Gastrocnemius medialis (tissue), 4 donors: Measurements from ENCODE around the gene TEX19. TPM values are rescaled to one million over a fixed set of nuclear protein-coding genes. Genes with fewer than 3 reads are reported as not detected.

Source experiments
- ATAC-seq, 2 donors: fragments of 150-250 bp; one replicate each; pipeline ENCODE4 v1.9.1; 2016
- DNase-seq, 2 donors: peaks; one replicate each; pipeline ENCODE4 v3.0.0-alpha.2; 2019
- H3K27ac ChIP-seq, 4 donors: fragments of 200-600 bp; sonication (generic); 1 replicate in 1 of 4; 2 replicates in 3 of 4; pipeline ENCODE4 v1.5.1; 2016 to 2018; ENCODE audit warnings: mild to moderate bottlenecking in 2 of 4, moderate library complexity in 1 of 4
- H3K27me3 ChIP-seq, 3 donors: fragments of 200-600 bp; sonication (generic) in 2 of 3; 1 replicate in 1 of 3; 2 replicates in 2 of 3; pipeline versions ENCODE4 v1.5.1 to v1.6.0; 2016 to 2019; ENCODE audit warnings: mild to moderate bottlenecking in 1 of 3, moderate library complexity in 1 of 3
- H3K36me3 ChIP-seq, 2 donors: fragments of 200-600 bp; sonication (generic) in 1 of 2; one replicate each; pipeline ENCODE4 v1.5.1; 2017 to 2018
- H3K4me1 ChIP-seq, 2 donors: fragments of 200-600 bp; sonication (generic) in 1 of 2; one replicate each; pipeline ENCODE4 v1.5.1; 2016 to 2017; ENCODE audit warnings: mild to moderate bottlenecking in 2 of 2
- H3K4me3 ChIP-seq, 4 donors: fragments of 200-600 bp; sonication (generic) in 3 of 4; 1 replicate in 1 of 4; 2 replicates in 3 of 4; pipeline ENCODE4 v1.5.1; 2016 to 2019; ENCODE audit warnings: mild to moderate bottlenecking in 2 of 4
- H3K9me3 ChIP-seq, 3 donors: fragments of 200-600 bp; sonication (generic) in 2 of 3; 1 replicate in 1 of 3; 2 replicates in 2 of 3; pipeline ENCODE4 v1.5.1; 2016 to 2019
- CTCF ChIP-seq, 5 experiments: fragments of 450-650 bp in 3 of 5; fragments of 200-600 bp in 2 of 5; sonication (generic) in 2 of 5; IDR thresholded peaks in 4 of 5; conservative IDR thresholded peaks in 1 of 5; 1 replicate in 4 of 5; 2 replicates in 1 of 5; pipeline ENCODE4 v1.5.1; 2016 to 2019; ENCODE audit warnings: antibody characterized with exemption in 5 of 5, mild to moderate bottlenecking in 3 of 5, moderate library complexity in 3 of 5
- POLR2A ChIP-seq, 2 donors: fragments of 450-650 bp; IDR thresholded peaks; one replicate each; pipeline ENCODE4 v1.6.1; 2017; ENCODE audit warnings: antibody characterized with exemption in 2 of 2, mild to moderate bottlenecking in 2 of 2, moderate library complexity in 2 of 2
- in situ Hi-C, 4 donors: fragments of 200-750 bp; cut with MboI; loops; one replicate each; pipeline versions ENCODE4 v1.15.0 to v1.8.0; 2017; ENCODE audit warnings: low sequenced_read_pairs in 4 of 4
- intact Hi-C: fragments of 100-400 bp; cut with DNase I; formaldehyde crosslinking; loops from one replicate; pipeline ENCODE4 v1.15.1; 2023; ENCODE audit warnings: low total_unique reads
- total RNA-seq, 4 donors: library from RNA; depleted of rRNA; stranded (reverse); fragments of >200 nt; gene quantifications; one replicate each; pipeline versions ENCODE4 v1.1.0 to v1.2.3, GENCODE V29; 2016

TEX19 gene
- total RNA-seq, 4 donors from 2014 or later: 0.40 TPM; not detected in 3

- H3K27ac ChIP-seq: no peak overlapping the region
- H3K9me3 ChIP-seq: no peaks in the 10 kb centered on the region
- ATAC-seq (no peak), DNase-seq (no peak)
- intact Hi-C loops (no loop called here), in situ Hi-C loops (no loop called here)
- H3K4me1 ChIP-seq: peaks cover 15 to 18% of the 10 kb centered on the region in 2 donors
- H3K36me3 ChIP-seq: peaks cover 0 to 17% of the 10 kb centered on the region in 2 donors
- TF ChIP-seq CTCF (IDR thresholded peaks at IDR 0.05 in 4 of 5, conservative IDR thresholded peaks at IDR 0.05 in 1 of 5) (no peak), POLR2A (IDR thresholded peaks at IDR 0.05) (no peak)
- H3K27me3 ChIP-seq: peaks cover 10 to 12% (median 10%) of the 10 kb centered on the region in 3 donors
- no peak overlapping the region for H3K4me3 ChIP-seq
Measured at GRCh38 chr17:82388922-82389283, 29.9 kb downstream of the TEX19 start.

GRCh38 chr17:82389379-82389778 is 30.3 kb downstream of the TEX19 start:
- H3K4me1 ChIP-seq: peaks cover 11 to 13% of the 10 kb centered on the region in 2 donors
- H3K36me3 ChIP-seq: peaks cover 0 to 17% of the 10 kb centered on the region in 2 donors
- H3K27me3 ChIP-seq: peaks cover 6 to 12% (median 10%) of the 10 kb centered on the region in 3 donors
- TF ChIP-seq POLR2A (IDR thresholded peaks at IDR 0.05): no peak
- DNase-seq (no peak), ATAC-seq (no peak)
- intact Hi-C loops (no loop called here), in situ Hi-C loops (no loop called here)
- H3K4me3 ChIP-seq: no peak overlapping the region
- no peaks in the 10 kb centered on the region for H3K9me3 ChIP-seq
- no peak overlapping the region for H3K27ac ChIP-seq

- ATAC-seq (no peak), DNase-seq (no peak)
- Histone ChIP-seq H3K27me3 (peaks cover 4 to 10% (median 9%) of the 10 kb centered on the region in 3 donors), H3K4me3 (no peak overlapping the region), H3K9me3 (no peaks in the 10 kb centered on the region), H3K27ac (no peak overlapping the region), H3K4me1 (peaks cover 2 to 4% of the 10 kb centered on the region in 2 donors), H3K36me3 (peaks cover 0 to 17% of the 10 kb centered on the region in 2 donors)
- intact Hi-C loops: no loop called here
- TF ChIP-seq POLR2A (IDR thresholded peaks at IDR 0.05): no peak
- no peak for TF ChIP-seq CTCF (IDR thresholded peaks at IDR 0.05 in 4 of 5, conservative IDR thresholded peaks at IDR 0.05 in 1 of 5)
- in situ Hi-C loops: no loop called here
Measured at GRCh38 chr17:82390015-82390859, 31.2 kb downstream of the TEX19 start.

- H3K36me3 ChIP-seq: peaks cover 0 to 17% of the 10 kb centered on the region in 2 donors
- intact Hi-C loops (no loop called here), in situ Hi-C loops (no loop called here)
- no peaks in the 10 kb centered on the region for H3K9me3 ChIP-seq
- H3K27me3 ChIP-seq: peaks cover 3 to 10% (median 9%) of the 10 kb centered on the region in 3 donors
- TF ChIP-seq CTCF (IDR thresholded peaks at IDR 0.05 in 4 of 5, conservative IDR thresholded peaks at IDR 0.05 in 1 of 5): no peak
- TF ChIP-seq POLR2A (IDR thresholded peaks at IDR 0.05): no peak
- no peak overlapping the region for H3K4me3 ChIP-seq
- H3K4me1 ChIP-seq: no peaks in the 10 kb centered on the region
- DNase-seq (no peak), ATAC-seq (no peak)
- H3K27ac ChIP-seq: no peak overlapping the region
Measured at GRCh38 chr17:82390860-82391435, 31.9 kb downstream of the TEX19 start.

GRCh38 chr17:82391496-82392066 is 32.5 kb downstream of the TEX19 start:
- no peak overlapping the region for H3K4me3 ChIP-seq
- H3K27me3 ChIP-seq: peaks cover 2 to 6% (median 5%) of the 10 kb centered on the region in 3 donors
- H3K27ac ChIP-seq: no peak overlapping the region
- no peaks in the 10 kb centered on the region for H3K9me3 ChIP-seq
- in situ Hi-C loops (no loop called here), intact Hi-C loops (no loop called here)
- TF ChIP-seq CTCF (IDR thresholded peaks at IDR 0.05 in 4 of 5, conservative IDR thresholded peaks at IDR 0.05 in 1 of 5) (no peak), POLR2A (IDR thresholded peaks at IDR 0.05) (no peak)
- no peaks in the 10 kb centered on the region for H3K4me1 ChIP-seq
- DNase-seq (no peak), ATAC-seq (no peak)
- peaks cover 0 to 17% of the 10 kb centered on the region in 2 donors for H3K36me3 ChIP-seq
